ENCODE measurements around the gene ANKRD12. TPM values are rescaled to one million over a fixed set of nuclear protein-coding genes. Genes with fewer than 3 reads are reported as not detected.

ANKRD12 gene
- polyA plus RNA-seq, 2 donors = 6.1 to 33.0 TPM

- 87 to 90% methylated on average over 4 of the region's 4 CpGs for WGBS, 2 donors
- Histone ChIP-seq H3K4me3 (ENCODE audit: low read depth in 1 of 2, low read length in 2 of 2) (no peak overlapping the region), H3K27ac (ENCODE audit: low read depth in 2 of 2, low read length in 1 of 2) (no peak overlapping the region), H3K36me3 (ENCODE audit: control insufficient read depth in 2 of 2, insufficient read depth in 2 of 2, low read length in 1 of 2) (no peaks in the 10 kb centered on the region), H3K4me1 (ENCODE audit: control insufficient read depth in 2 of 2, insufficient read depth in 2 of 2, low read length in 1 of 2) (no peaks in the 10 kb centered on the region), H3K27me3 (ENCODE audit: control insufficient read depth in 1 of 2, insufficient read depth in 2 of 2, low read length in 2 of 2) (no peaks in the 10 kb centered on the region), H3K9me3 (ENCODE audit: control insufficient read depth in 2 of 2, insufficient read depth in 1 of 2, low read depth in 1 of 2, low read length in 1 of 2) (no peaks in the 10 kb centered on the region)
These were observed 37.7 kb downstream of the ANKRD12 start for GRCh38 chr18:9174302-9174701.

GRCh38 chr18:9175115-9175514 is 38.5 kb downstream of the ANKRD12 start:
- WGBS, 2 donors = 88 to 92% methylated on average over 1 of the region's 1 CpG
- H3K9me3 ChIP-seq (ENCODE audit: control insufficient read depth in 2 of 2, insufficient read depth in 1 of 2, low read depth in 1 of 2, low read length in 1 of 2) = no peaks in the 10 kb centered on the region
- H3K4me3 ChIP-seq (ENCODE audit: low read depth in 1 of 2, low read length in 2 of 2) = no peak overlapping the region
- H3K36me3 ChIP-seq (ENCODE audit: control insufficient read depth in 2 of 2, insufficient read depth in 2 of 2, low read length in 1 of 2) = no peaks in the 10 kb centered on the region
- H3K4me1 ChIP-seq (ENCODE audit: control insufficient read depth in 2 of 2, insufficient read depth in 2 of 2, low read length in 1 of 2) = no peaks in the 10 kb centered on the region
- no peak overlapping the region for H3K27ac ChIP-seq (ENCODE audit: low read depth in 2 of 2, low read length in 1 of 2)
- no peaks in the 10 kb centered on the region for H3K27me3 ChIP-seq (ENCODE audit: control insufficient read depth in 1 of 2, insufficient read depth in 2 of 2, low read length in 2 of 2)

- WGBS, 2 donors = 76 to 92% methylated on average over 6 of the region's 6 CpGs
- Histone ChIP-seq H3K9me3 (ENCODE audit: control insufficient read depth in 2 of 2, insufficient read depth in 1 of 2, low read depth in 1 of 2, low read length in 1 of 2) (no peaks in the 10 kb centered on the region), H3K27ac (ENCODE audit: low read depth in 2 of 2, low read length in 1 of 2) (no peak overlapping the region), H3K4me3 (ENCODE audit: low read depth in 1 of 2, low read length in 2 of 2) (no peak overlapping the region), H3K4me1 (ENCODE audit: control insufficient read depth in 2 of 2, insufficient read depth in 2 of 2, low read length in 1 of 2) (no peaks in the 10 kb centered on the region), H3K36me3 (ENCODE audit: control insufficient read depth in 2 of 2, insufficient read depth in 2 of 2, low read length in 1 of 2) (no peaks in the 10 kb centered on the region), H3K27me3 (ENCODE audit: control insufficient read depth in 1 of 2, insufficient read depth in 2 of 2, low read length in 2 of 2) (no peaks in the 10 kb centered on the region)
These were observed 40.5 kb downstream of the ANKRD12 start for GRCh38 chr18:9177031-9177430.

- Histone ChIP-seq H3K27me3 (ENCODE audit: control insufficient read depth in 1 of 2, insufficient read depth in 2 of 2, low read length in 2 of 2) (no peaks in the 10 kb centered on the region), H3K27ac (ENCODE audit: low read depth in 2 of 2, low read length in 1 of 2) (no peak overlapping the region), H3K4me3 (ENCODE audit: low read depth in 1 of 2, low read length in 2 of 2) (no peak overlapping the region), H3K36me3 (ENCODE audit: control insufficient read depth in 2 of 2, insufficient read depth in 2 of 2, low read length in 1 of 2) (no peaks in the 10 kb centered on the region), H3K4me1 (ENCODE audit: control insufficient read depth in 2 of 2, insufficient read depth in 2 of 2, low read length in 1 of 2) (no peaks in the 10 kb centered on the region), H3K9me3 (ENCODE audit: control insufficient read depth in 2 of 2, insufficient read depth in 1 of 2, low read depth in 1 of 2, low read length in 1 of 2) (no peaks in the 10 kb centered on the region)
- WGBS, 2 donors = 78 to 86% methylated on average over 4 of the region's 4 CpGs
These were observed 40.9 kb downstream of the ANKRD12 start for GRCh38 chr18:9177466-9177865.

GRCh38 chr18:9178557-9178956 is 42.0 kb downstream of the ANKRD12 start:
- H3K27ac ChIP-seq (ENCODE audit: low read depth in 2 of 2, low read length in 1 of 2) = no peak overlapping the region
- no peaks in the 10 kb centered on the region for H3K27me3 ChIP-seq (ENCODE audit: control insufficient read depth in 1 of 2, insufficient read depth in 2 of 2, low read length in 2 of 2)
- no peaks in the 10 kb centered on the region for H3K4me1 ChIP-seq (ENCODE audit: control insufficient read depth in 2 of 2, insufficient read depth in 2 of 2, low read length in 1 of 2)
- H3K36me3 ChIP-seq (ENCODE audit: control insufficient read depth in 2 of 2, insufficient read depth in 2 of 2, low read length in 1 of 2) = no peaks in the 10 kb centered on the region
- H3K4me3 ChIP-seq (ENCODE audit: low read depth in 1 of 2, low read length in 2 of 2) = no peak overlapping the region
- WGBS, 2 donors = 96 to 98% methylated on average over 1 of the region's 1 CpG
- no peaks in the 10 kb centered on the region for H3K9me3 ChIP-seq (ENCODE audit: control insufficient read depth in 2 of 2, insufficient read depth in 1 of 2, low read depth in 1 of 2, low read length in 1 of 2)

- H3K9me3 ChIP-seq (ENCODE audit: control insufficient read depth in 2 of 2, insufficient read depth in 1 of 2, low read depth in 1 of 2, low read length in 1 of 2) = no peaks in the 10 kb centered on the region
- H3K27me3 ChIP-seq (ENCODE audit: control insufficient read depth in 1 of 2, insufficient read depth in 2 of 2, low read length in 2 of 2) = no peaks in the 10 kb centered on the region
- peaks cover 0 to 3% of the 10 kb centered on the region in 2 donors for H3K36me3 ChIP-seq (ENCODE audit: control insufficient read depth in 2 of 2, insufficient read depth in 2 of 2, low read length in 1 of 2)
- H3K4me3 ChIP-seq (ENCODE audit: low read depth in 1 of 2, low read length in 2 of 2) = no peak overlapping the region
- H3K27ac ChIP-seq (ENCODE audit: low read depth in 2 of 2, low read length in 1 of 2) = no peak overlapping the region
- 71 to 77% methylated on average over 3 of the region's 3 CpGs for WGBS, 2 donors
- no peaks in the 10 kb centered on the region for H3K4me1 ChIP-seq (ENCODE audit: control insufficient read depth in 2 of 2, insufficient read depth in 2 of 2, low read length in 1 of 2)
These were observed 44.7 kb downstream of the ANKRD12 start for GRCh38 chr18:9181275-9181674.

GRCh38 chr18:9182852-9183399 is 46.3 kb downstream of the ANKRD12 start:
- Histone ChIP-seq H3K4me3 (ENCODE audit: low read depth in 1 of 2, low read length in 2 of 2) (no peak overlapping the region), H3K4me1 (ENCODE audit: control insufficient read depth in 2 of 2, insufficient read depth in 2 of 2, low read length in 1 of 2) (no peaks in the 10 kb centered on the region)
- WGBS, 2 donors = 76 to 84% methylated on average over 5 of the region's 5 CpGs

GRCh38 chr18:9184998-9185613 is 48.5 kb downstream of the ANKRD12 start:
- no peak overlapping the region for H3K4me3 ChIP-seq (ENCODE audit: low read depth in 1 of 2, low read length in 2 of 2)
- 73 to 76% methylated on average over 4 of the region's 4 CpGs for WGBS, 2 donors
- no peaks in the 10 kb centered on the region for H3K9me3 ChIP-seq (ENCODE audit: control insufficient read depth in 2 of 2, insufficient read depth in 1 of 2, low read depth in 1 of 2, low read length in 1 of 2)
- H3K36me3 ChIP-seq (ENCODE audit: control insufficient read depth in 2 of 2, insufficient read depth in 2 of 2, low read length in 1 of 2) = peaks cover 2 to 3% of the 10 kb centered on the region in 2 donors
- H3K4me1 ChIP-seq (ENCODE audit: control insufficient read depth in 2 of 2, insufficient read depth in 2 of 2, low read length in 1 of 2) = no peaks in the 10 kb centered on the region
- H3K27me3 ChIP-seq (ENCODE audit: control insufficient read depth in 1 of 2, insufficient read depth in 2 of 2, low read length in 2 of 2) = no peaks in the 10 kb centered on the region
- no peak overlapping the region for H3K27ac ChIP-seq (ENCODE audit: low read depth in 2 of 2, low read length in 1 of 2)

More at GRCh38 chr18:9182852-9183399, 46.3 kb downstream of the ANKRD12 start:
- no peaks in the 10 kb centered on the region for H3K9me3 ChIP-seq (ENCODE audit: control insufficient read depth in 2 of 2, insufficient read depth in 1 of 2, low read depth in 1 of 2, low read length in 1 of 2)
- H3K27ac ChIP-seq (ENCODE audit: low read depth in 2 of 2, low read length in 1 of 2) = no peak overlapping the region
- H3K36me3 ChIP-seq (ENCODE audit: control insufficient read depth in 2 of 2, insufficient read depth in 2 of 2, low read length in 1 of 2) = peaks cover 2 to 3% of the 10 kb centered on the region in 2 donors
- H3K27me3 ChIP-seq (ENCODE audit: control insufficient read depth in 1 of 2, insufficient read depth in 2 of 2, low read length in 2 of 2) = no peaks in the 10 kb centered on the region

- Histone ChIP-seq H3K4me1 (ENCODE audit: control insufficient read depth in 2 of 2, insufficient read depth in 2 of 2, low read length in 1 of 2) (no peaks in the 10 kb centered on the region), H3K27me3 (ENCODE audit: control insufficient read depth in 1 of 2, insufficient read depth in 2 of 2, low read length in 2 of 2) (no peaks in the 10 kb centered on the region), H3K9me3 (ENCODE audit: control insufficient read depth in 2 of 2, insufficient read depth in 1 of 2, low read depth in 1 of 2, low read length in 1 of 2) (no peaks in the 10 kb centered on the region), H3K4me3 (ENCODE audit: low read depth in 1 of 2, low read length in 2 of 2) (no peak overlapping the region), H3K36me3 (ENCODE audit: control insufficient read depth in 2 of 2, insufficient read depth in 2 of 2, low read length in 1 of 2) (peaks cover 2 to 3% of the 10 kb centered on the region in 2 donors), H3K27ac (ENCODE audit: low read depth in 2 of 2, low read length in 1 of 2) (no peak overlapping the region)
- 98 to 99% methylated on average over 3 of the region's 3 CpGs for WGBS, 2 donors
These were observed 52.0 kb downstream of the ANKRD12 start for GRCh38 chr18:9188359-9189231.

Measured in esophagus (tissue), 2 donors.